Osteocyte (in vitro differentiated cells): ENCODE data around the gene IL22RA1. TPM values are rescaled to one million over a fixed set of nuclear protein-coding genes. Genes with fewer than 3 reads are reported as not detected.
A peak's percentile ranks its signal among the peaks of the same experiment; 100 is the strongest.

Source experiments
- DNase-seq: peaks from one replicate; pipeline ENCODE4 v3.0.0; 2021; ENCODE audit warnings: mixed read lengths; ENCODE audit not compliant: unreplicated experiment; ENCODE audit errors: extremely low spot score
- H3K27ac Mint-ChIP-seq: one replicate; pipeline ENCODE4 v1.8.0; 2021; ENCODE audit warnings: mild to moderate bottlenecking, mixed read lengths; ENCODE audit not compliant: unreplicated experiment
- H3K27me3 Mint-ChIP-seq: one replicate; pipeline ENCODE4 v1.8.0; 2021; ENCODE audit warnings: mixed read lengths; ENCODE audit not compliant: unreplicated experiment
- H3K36me3 Mint-ChIP-seq: one replicate; pipeline ENCODE4 v1.8.0; 2021; ENCODE audit warnings: mixed read lengths; ENCODE audit not compliant: unreplicated experiment
- H3K4me1 Mint-ChIP-seq: one replicate; pipeline ENCODE4 v1.8.0; 2021; ENCODE audit warnings: mixed read lengths; ENCODE audit not compliant: unreplicated experiment
- H3K4me3 Mint-ChIP-seq: one replicate; pipeline ENCODE4 v1.8.0; 2021; ENCODE audit warnings: mild to moderate bottlenecking, moderate library complexity, mixed read lengths; ENCODE audit not compliant: unreplicated experiment
- H3K9me3 Mint-ChIP-seq: one replicate; pipeline ENCODE4 v1.8.0; 2021; ENCODE audit warnings: mixed read lengths; ENCODE audit not compliant: unreplicated experiment
- total RNA-seq: library from RNA; stranded (reverse); gene quantifications from 2 replicates; pipeline ENCODE4 v1.2.1, GENCODE V29; 2021
- TF ChIP-seq, protein P1 (sequence below): fragments of 200-600 bp; sonication (generic); IDR thresholded peaks from 2 replicates; pipeline ENCODE4 v1.5.0; 2021; ENCODE audit warnings: antibody characterized with exemption, mild to moderate bottlenecking, moderate library complexity

Gene IL22RA1
- total RNA-seq, 1 donor from 2014 or later, result not detected

DNA sequence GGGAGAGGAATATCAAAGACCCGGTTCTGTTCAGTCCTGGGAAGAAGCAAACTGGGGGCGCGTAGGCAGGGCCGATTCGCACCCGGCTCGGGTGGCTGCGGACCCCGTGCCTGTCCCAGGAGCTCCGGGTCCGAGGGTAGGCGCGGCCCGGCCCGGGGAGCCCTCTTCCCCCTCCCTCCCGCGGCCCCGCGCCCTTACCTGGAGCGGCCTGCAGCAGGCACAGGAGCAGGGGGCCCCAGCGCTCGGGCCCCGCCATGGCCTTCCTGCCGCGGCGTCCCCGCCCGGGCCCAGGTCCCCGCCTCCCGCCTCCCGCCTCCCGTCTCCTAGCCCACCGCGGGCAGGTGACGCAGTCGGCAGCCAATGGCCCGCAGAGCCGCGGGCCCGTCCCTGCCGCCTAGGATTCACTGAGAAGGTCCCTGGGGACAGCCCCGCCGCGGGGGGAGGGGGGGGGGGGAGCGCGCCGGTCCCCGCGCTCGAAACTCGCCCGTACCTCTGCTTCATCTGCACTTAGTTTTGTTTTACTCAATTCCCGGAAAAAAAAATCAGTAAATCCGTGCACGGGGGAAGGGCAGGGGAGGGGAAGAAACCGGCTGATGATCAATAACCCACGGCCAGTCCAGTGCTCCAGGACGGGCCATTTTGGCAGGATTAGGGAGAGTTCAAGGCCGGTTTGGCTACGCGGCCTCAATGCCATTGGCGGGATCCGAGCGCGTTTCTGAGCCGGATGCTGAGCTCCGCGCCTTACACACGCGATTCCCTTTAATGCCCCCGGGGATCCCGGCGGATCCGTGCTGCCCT lies 44.3 kb upstream of the IL22RA1 start, which contains the start of gene IFNLR1:
Gene IFNLR1 (minus strand): TSS at position 297 of the 798 bp plus-strand sequence. CDS start 41 bp downstream, at position 256.
- TF ChIP-seq, protein P1, sequence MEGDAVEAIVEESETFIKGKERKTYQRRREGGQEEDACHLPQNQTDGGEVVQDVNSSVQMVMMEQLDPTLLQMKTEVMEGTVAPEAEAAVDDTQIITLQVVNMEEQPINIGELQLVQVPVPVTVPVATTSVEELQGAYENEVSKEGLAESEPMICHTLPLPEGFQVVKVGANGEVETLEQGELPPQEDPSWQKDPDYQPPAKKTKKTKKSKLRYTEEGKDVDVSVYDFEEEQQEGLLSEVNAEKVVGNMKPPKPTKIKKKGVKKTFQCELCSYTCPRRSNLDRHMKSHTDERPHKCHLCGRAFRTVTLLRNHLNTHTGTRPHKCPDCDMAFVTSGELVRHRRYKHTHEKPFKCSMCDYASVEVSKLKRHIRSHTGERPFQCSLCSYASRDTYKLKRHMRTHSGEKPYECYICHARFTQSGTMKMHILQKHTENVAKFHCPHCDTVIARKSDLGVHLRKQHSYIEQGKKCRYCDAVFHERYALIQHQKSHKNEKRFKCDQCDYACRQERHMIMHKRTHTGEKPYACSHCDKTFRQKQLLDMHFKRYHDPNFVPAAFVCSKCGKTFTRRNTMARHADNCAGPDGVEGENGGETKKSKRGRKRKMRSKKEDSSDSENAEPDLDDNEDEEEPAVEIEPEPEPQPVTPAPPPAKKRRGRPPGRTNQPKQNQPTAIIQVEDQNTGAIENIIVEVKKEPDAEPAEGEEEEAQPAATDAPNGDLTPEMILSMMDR, result no peak
- peaks cover 12% of the 10 kb centered on the region for H3K27me3 Mint-ChIP-seq
- no peaks in the 10 kb centered on the region for H3K9me3 Mint-ChIP-seq
- H3K36me3 Mint-ChIP-seq, result no peaks in the 10 kb centered on the region
- no peak within 1 kb of the TSS for H3K27ac Mint-ChIP-seq
- peaks cover 10% of the 10 kb centered on the region for H3K4me1 Mint-ChIP-seq
- H3K4me3 Mint-ChIP-seq, result peak within 1 kb of the TSS; percentile 73
- no peak for DNase-seq

DNA sequence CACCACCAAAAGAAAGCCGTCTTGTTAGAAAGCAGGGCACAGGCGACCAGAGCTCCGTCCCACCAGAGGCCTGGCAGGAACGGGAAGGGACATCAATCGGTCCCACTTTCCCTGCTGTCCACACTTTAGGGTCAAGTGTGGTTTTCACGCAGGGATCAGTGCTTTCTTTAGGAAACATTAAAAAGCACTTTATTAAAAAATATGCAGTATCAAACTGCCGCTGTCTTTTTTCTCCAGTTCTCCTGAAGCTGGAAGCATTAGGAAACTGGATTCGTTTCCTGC lies 43.7 kb upstream of the IL22RA1 start:
- Mint-ChIP-seq H3K36me3 (no peaks in the 10 kb centered on the region), H3K27ac (no peak overlapping the region), H3K27me3 (peaks cover 12% of the 10 kb centered on the region), H3K4me3 (peak overlapping the region; percentile 63), H3K9me3 (no peaks in the 10 kb centered on the region), H3K4me1 (peaks cover 10% of the 10 kb centered on the region)
- TF ChIP-seq, protein P1, result no peak
- no peak for DNase-seq

DNA sequence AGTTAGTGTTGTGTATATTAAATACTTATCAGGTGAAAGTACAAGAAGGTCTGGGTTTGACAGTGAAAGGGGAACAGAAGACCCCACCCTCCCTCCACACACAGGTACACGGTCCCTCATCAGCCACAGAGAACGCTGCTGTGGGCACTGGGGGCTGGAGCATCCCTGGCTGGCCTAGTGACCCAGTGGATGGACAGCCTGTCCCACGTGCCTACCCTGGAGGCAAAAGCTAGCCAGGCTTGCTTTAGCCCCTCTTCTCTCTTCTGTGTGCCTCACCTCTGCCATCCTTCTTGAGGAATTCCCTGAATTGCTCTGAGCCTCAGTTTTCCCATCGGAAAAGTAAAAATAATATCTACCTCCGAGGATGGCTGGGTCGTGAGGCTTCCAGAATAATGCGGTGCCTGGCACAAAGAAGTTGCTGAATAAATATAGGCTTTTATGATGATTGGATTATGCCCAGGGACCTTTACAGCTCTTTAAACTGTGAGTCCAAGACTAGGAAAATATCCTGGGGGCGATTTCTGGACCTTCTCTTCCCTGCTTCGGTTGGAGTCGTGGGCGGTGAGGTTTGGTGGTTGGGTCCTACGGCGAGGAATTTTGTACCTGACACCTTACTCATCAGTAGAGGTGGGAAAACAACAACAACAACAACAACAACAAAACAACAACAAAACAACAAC lies 43.2 kb upstream of the IL22RA1 start:
- no peaks in the 10 kb centered on the region for H3K36me3 Mint-ChIP-seq
- DNase-seq, result no peak
- peaks cover 10% of the 10 kb centered on the region for H3K4me1 Mint-ChIP-seq
- no peak overlapping the region for H3K27ac Mint-ChIP-seq
- H3K4me3 Mint-ChIP-seq, result peak overlapping the region; percentile 63
- peaks cover 12% of the 10 kb centered on the region for H3K27me3 Mint-ChIP-seq
- TF ChIP-seq, protein P1, result no peak
- H3K9me3 Mint-ChIP-seq, result no peaks in the 10 kb centered on the region

DNA sequence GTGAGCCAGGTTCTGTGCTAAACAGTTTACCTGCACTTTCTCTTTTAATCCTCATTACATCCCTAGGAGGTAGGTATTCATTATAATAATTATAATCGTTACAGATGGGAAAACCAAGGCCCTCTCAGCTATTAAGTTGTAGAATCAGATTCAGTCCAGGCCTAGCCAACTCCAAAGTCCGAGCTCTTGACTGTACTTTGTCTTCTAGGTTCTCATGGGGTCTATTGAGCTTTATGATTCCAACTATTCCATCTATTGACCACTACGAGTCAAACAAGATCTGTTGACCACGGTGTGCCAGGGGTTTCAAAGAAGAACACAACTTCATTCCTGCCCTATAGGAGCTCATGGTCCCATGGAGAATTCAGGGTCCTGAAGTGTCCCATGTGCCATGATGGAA lies 42.1 kb upstream of the IL22RA1 start:
- Mint-ChIP-seq H3K36me3 (no peaks in the 10 kb centered on the region), H3K4me3 (no peak overlapping the region), H3K27ac (no peak overlapping the region), H3K9me3 (no peaks in the 10 kb centered on the region), H3K27me3 (peaks cover 12% of the 10 kb centered on the region), H3K4me1 (peaks cover 10% of the 10 kb centered on the region)
- TF ChIP-seq, protein P1, result no peak
- DNase-seq, result no peak

DNA sequence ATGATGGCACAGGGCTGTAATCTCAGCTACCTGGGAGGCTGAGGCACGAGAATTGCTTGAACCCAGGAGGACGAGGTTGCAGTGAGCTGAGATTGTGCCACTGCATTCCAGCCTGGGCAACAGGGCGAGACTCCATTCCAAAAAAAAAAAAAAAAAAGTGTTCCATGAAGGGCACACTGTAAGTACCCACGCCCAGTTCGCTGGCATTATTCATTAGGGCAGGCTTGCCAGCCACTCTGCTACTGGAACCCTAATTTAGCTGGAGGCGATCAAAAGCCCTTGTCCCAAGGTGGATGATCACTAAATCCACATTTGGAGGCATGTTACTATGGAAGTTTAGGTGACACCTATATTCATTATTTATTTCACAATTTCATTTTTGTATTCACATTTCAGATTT lies 39.1 kb upstream of the IL22RA1 start:
- peaks cover 12% of the 10 kb centered on the region for H3K27me3 Mint-ChIP-seq
- H3K4me1 Mint-ChIP-seq, result peaks cover 8% of the 10 kb centered on the region
- TF ChIP-seq, protein P1, result no peak
- H3K9me3 Mint-ChIP-seq, result no peaks in the 10 kb centered on the region
- DNase-seq, result no peak
- no peak overlapping the region for H3K4me3 Mint-ChIP-seq
- no peaks in the 10 kb centered on the region for H3K36me3 Mint-ChIP-seq
- H3K27ac Mint-ChIP-seq, result no peak overlapping the region
